IPS-18a (cell line): Measurements from ENCODE around the gene EEF2K.
"Not testable (repeated sequence)": the region's sequence is repeated elsewhere in the genome, so short reads cannot be mapped to it uniquely, and the experiment has no call there.

Source experiments
- H3K27ac ChIP-seq: one replicate; pipeline ENCODE4 v1.5.1; 2013; ENCODE audit warnings: low read length
- H3K27me3 ChIP-seq: one replicate; pipeline ENCODE4 v1.6.1; 2013; ENCODE audit warnings: mild to moderate bottlenecking, low read length; ENCODE audit not compliant: control insufficient read depth, insufficient read depth
- H3K36me3 ChIP-seq: one replicate; pipeline ENCODE4 v1.6.1; 2013; ENCODE audit warnings: low read depth, low read length; ENCODE audit not compliant: control insufficient read depth
- H3K4me1 ChIP-seq: one replicate; pipeline ENCODE4 v1.6.1; 2013; ENCODE audit warnings: low read depth, low read length; ENCODE audit not compliant: control insufficient read depth
- H3K4me3 ChIP-seq: one replicate; pipeline ENCODE4 v1.5.1; 2013; ENCODE audit warnings: low read length
- H3K9ac ChIP-seq: one replicate; pipeline ENCODE4 v1.6.1; 2013; ENCODE audit warnings: mild to moderate bottlenecking, low read length, moderate library complexity
- H3K9me3 ChIP-seq: one replicate; pipeline ENCODE4 v1.6.1; 2013; ENCODE audit warnings: low read depth, low read length; ENCODE audit not compliant: control insufficient read depth

The EEF2K gene

GRCh38 chr16:22214402-22214801 is 8.3 kb downstream of the EEF2K start:
- Histone ChIP-seq H3K9ac (no peak overlapping the region), H3K4me1 (no peaks in the 10 kb centered on the region), H3K9me3 (no peaks in the 10 kb centered on the region), H3K27me3 (no peaks in the 10 kb centered on the region), H3K36me3 (no peaks in the 10 kb centered on the region), H3K4me3 (no peak overlapping the region), H3K27ac (no peak overlapping the region)

- H3K9me3 ChIP-seq: no peaks in the 10 kb centered on the region
- H3K4me1 ChIP-seq: no peaks in the 10 kb centered on the region
- no peaks in the 10 kb centered on the region for H3K27me3 ChIP-seq
- no peaks in the 10 kb centered on the region for H3K36me3 ChIP-seq
- H3K27ac ChIP-seq: no peak overlapping the region
- no peak overlapping the region for H3K4me3 ChIP-seq
- H3K9ac ChIP-seq: no peak overlapping the region
Measured at GRCh38 chr16:22214889-22215288, 8.8 kb downstream of the EEF2K start.

- Histone ChIP-seq H3K27ac (no peak overlapping the region), H3K36me3 (no peaks in the 10 kb centered on the region), H3K4me3 (no peak overlapping the region), H3K27me3 (no peaks in the 10 kb centered on the region), H3K9ac (no peak overlapping the region), H3K9me3 (no peaks in the 10 kb centered on the region), H3K4me1 (no peaks in the 10 kb centered on the region)
Measured at GRCh38 chr16:22216191-22216831, 10.2 kb downstream of the EEF2K start.

GRCh38 chr16:22216832-22217225 is 10.8 kb downstream of the EEF2K start:
- not testable (repeated sequence) for H3K9me3 ChIP-seq, H3K36me3 ChIP-seq, H3K4me3 ChIP-seq, H3K27me3 ChIP-seq, H3K27ac ChIP-seq, H3K9ac ChIP-seq, H3K4me1 ChIP-seq

GRCh38 chr16:22217890-22218730 is 12.0 kb downstream of the EEF2K start:
- no peak overlapping the region for H3K4me3 ChIP-seq
- H3K4me1 ChIP-seq: no peaks in the 10 kb centered on the region
- H3K36me3 ChIP-seq: no peaks in the 10 kb centered on the region
- H3K9me3 ChIP-seq: no peaks in the 10 kb centered on the region
- H3K9ac ChIP-seq: no peak overlapping the region
- H3K27ac ChIP-seq: no peak overlapping the region
- H3K27me3 ChIP-seq: no peaks in the 10 kb centered on the region

GRCh38 chr16:22219389-22220068 is 13.5 kb downstream of the EEF2K start:
- no peaks in the 10 kb centered on the region for H3K9me3 ChIP-seq
- no peak overlapping the region for H3K9ac ChIP-seq
- H3K27me3 ChIP-seq: no peaks in the 10 kb centered on the region
- no peaks in the 10 kb centered on the region for H3K4me1 ChIP-seq
- H3K4me3 ChIP-seq: no peak overlapping the region
- H3K36me3 ChIP-seq: no peaks in the 10 kb centered on the region
- H3K27ac ChIP-seq: no peak overlapping the region

DNA sequence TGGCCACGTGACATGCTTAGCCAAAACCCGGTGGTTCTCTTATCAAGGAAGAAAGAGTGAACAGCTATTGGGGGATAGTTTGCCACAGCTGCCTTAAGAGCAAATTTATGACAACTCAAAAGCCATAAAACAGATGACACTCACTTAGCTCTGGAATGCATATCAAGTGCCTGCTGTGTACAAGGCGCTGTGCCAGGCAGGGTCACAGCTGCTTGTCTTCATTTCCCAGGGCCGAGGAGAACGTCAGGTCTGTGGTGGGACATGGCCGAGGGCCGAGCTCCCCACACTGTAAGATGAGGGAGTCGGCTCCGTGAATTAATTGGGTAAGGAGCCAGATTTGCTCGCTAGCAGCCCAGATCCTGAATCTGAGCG is 14.0 kb downstream of the EEF2K start:
- H3K9me3 ChIP-seq: no peaks in the 10 kb centered on the region
- peaks cover 1% of the 10 kb centered on the region for H3K4me1 ChIP-seq
- H3K9ac ChIP-seq: no peak overlapping the region
- no peaks in the 10 kb centered on the region for H3K36me3 ChIP-seq
- H3K27ac ChIP-seq: no peak overlapping the region
- H3K27me3 ChIP-seq: no peaks in the 10 kb centered on the region
- no peak overlapping the region for H3K4me3 ChIP-seq

DNA sequence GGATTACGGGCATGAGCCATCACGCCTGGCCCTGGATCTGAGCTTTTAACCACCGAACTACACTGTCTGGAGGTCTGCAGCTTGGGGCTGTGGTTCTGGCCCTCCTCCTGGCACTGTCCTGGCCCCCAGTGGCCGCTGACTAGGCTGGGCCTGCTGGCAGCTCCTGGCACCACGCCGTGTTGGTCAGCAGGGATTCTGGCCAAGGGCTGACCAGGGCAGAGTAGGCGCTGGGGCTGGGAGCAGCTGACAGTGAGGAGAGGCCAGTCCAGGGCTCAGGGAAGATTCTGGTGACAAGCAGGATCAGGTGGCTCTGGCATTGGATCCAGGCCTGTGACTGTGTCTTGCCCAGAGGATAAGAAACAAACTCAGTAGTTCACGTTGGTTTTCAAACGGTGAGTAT is 14.6 kb downstream of the EEF2K start:
- Histone ChIP-seq H3K9ac (no peak overlapping the region), H3K36me3 (no peaks in the 10 kb centered on the region), H3K27ac (no peak overlapping the region), H3K4me1 (peaks cover 8% of the 10 kb centered on the region), H3K9me3 (no peaks in the 10 kb centered on the region), H3K27me3 (no peaks in the 10 kb centered on the region), H3K4me3 (no peak overlapping the region)

DNA sequence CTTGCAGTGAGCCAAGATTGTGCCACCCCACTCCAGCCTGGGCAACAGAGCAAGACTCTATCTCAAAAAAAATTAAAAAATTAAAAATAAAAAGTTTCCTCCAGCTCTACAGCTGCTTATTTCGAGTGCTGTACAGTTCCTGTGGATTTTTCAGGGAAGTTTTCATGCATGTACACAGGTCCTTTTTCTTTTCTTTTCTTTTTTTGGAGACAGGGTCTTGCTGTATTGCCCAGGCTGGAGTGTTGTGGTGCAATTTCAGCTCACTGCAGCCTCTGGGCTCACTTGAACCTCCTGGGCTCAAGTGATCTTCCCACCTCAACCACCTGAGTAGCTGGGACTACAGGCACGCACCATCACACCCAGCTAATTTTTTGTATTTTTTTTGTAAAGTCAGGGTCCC is 15.9 kb downstream of the EEF2K start:
- Histone ChIP-seq H3K36me3 (no peaks in the 10 kb centered on the region), H3K4me1 (peaks cover 11% of the 10 kb centered on the region), H3K9me3 (no peaks in the 10 kb centered on the region), H3K27ac (no peak overlapping the region), H3K4me3 (no peak overlapping the region), H3K27me3 (no peaks in the 10 kb centered on the region), H3K9ac (no peak overlapping the region)

- no peaks in the 10 kb centered on the region for H3K36me3 ChIP-seq
- peaks cover 11% of the 10 kb centered on the region for H3K4me1 ChIP-seq
- H3K9me3 ChIP-seq: no peaks in the 10 kb centered on the region
- no peaks in the 10 kb centered on the region for H3K27me3 ChIP-seq
- H3K27ac ChIP-seq: no peak overlapping the region
- H3K4me3 ChIP-seq: no peak overlapping the region
- no peak overlapping the region for H3K9ac ChIP-seq
Measured at GRCh38 chr16:22222998-22223397, 16.9 kb downstream of the EEF2K start.

- no peak overlapping the region for H3K9ac ChIP-seq
- no peak overlapping the region for H3K27ac ChIP-seq
- H3K27me3 ChIP-seq: no peaks in the 10 kb centered on the region
- peaks cover 11% of the 10 kb centered on the region for H3K4me1 ChIP-seq
- H3K9me3 ChIP-seq: no peaks in the 10 kb centered on the region
- no peak overlapping the region for H3K4me3 ChIP-seq
- no peaks in the 10 kb centered on the region for H3K36me3 ChIP-seq
Measured at GRCh38 chr16:22225060-22225459, 19.0 kb downstream of the EEF2K start.
